ENCODE data around the gene CXCR4.

DNA sequence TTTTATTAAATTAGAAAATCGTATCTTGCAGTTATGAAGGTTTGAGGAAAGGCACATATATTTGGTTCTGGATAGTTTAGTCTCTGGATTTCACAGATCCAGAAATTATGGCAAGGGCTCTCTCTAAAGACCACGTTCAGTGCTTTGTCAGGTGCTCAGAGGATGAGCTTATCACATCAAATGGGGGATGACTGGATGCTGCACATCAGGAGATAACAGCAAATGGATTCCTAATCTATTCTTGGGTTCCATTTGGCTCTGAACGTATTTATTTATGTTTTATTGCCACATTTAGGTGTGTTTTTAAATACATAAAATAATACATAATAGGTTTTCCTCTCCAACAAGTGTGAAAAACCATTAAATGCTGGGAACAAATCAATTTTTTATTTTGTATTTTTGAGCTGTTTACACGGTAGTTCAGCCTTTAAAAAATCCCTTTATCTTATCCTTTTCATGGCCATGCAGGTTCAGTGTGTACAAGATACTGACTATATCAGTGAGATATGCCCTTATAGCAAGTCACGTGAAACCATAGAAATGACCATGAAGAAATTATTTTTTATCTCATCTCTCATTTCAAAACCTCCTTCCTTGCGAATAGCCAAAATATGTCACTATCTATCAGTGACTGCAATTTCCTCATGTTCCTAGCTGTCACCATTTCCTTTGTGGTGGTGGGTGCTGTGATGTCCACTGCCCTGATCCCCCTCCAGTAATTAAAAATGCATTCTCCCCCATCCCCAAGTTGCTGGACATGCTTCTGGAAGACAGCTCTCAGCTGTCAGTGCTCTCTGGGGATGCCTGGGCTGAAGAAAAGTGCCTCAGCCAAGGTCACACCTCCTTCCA is 25.9 kb upstream of the CXCR4 start:
- no peak for TF ChIP-seq SIN3A (IDR thresholded peaks at IDR 0.05; ENCODE audit: low read depth, low read length)
- no peak for TF ChIP-seq CHD2 (IDR thresholded peaks at IDR 0.05; ENCODE audit: borderline replicate concordance, low read depth, low read length)
- TF ChIP-seq, protein P1, sequence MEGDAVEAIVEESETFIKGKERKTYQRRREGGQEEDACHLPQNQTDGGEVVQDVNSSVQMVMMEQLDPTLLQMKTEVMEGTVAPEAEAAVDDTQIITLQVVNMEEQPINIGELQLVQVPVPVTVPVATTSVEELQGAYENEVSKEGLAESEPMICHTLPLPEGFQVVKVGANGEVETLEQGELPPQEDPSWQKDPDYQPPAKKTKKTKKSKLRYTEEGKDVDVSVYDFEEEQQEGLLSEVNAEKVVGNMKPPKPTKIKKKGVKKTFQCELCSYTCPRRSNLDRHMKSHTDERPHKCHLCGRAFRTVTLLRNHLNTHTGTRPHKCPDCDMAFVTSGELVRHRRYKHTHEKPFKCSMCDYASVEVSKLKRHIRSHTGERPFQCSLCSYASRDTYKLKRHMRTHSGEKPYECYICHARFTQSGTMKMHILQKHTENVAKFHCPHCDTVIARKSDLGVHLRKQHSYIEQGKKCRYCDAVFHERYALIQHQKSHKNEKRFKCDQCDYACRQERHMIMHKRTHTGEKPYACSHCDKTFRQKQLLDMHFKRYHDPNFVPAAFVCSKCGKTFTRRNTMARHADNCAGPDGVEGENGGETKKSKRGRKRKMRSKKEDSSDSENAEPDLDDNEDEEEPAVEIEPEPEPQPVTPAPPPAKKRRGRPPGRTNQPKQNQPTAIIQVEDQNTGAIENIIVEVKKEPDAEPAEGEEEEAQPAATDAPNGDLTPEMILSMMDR (IDR thresholded peaks at IDR 0.05 in 2 of 3, conservative IDR thresholded peaks at IDR 0.05 in 1 of 3; ENCODE audit: control insufficient read depth in 2 of 3, extremely low read depth in 1 of 3, insufficient read depth in 1 of 3, low read depth in 3 of 3, low read length in 3 of 3): no peak
- TF ChIP-seq POLR2AphosphoS5 (IDR thresholded peaks at IDR 0.05; ENCODE audit: low read length): no peak

All from GM12878 (cell line).